GM19397 (cell line): ENCODE results near the gene BCO2.

Experiments used
- ATAC-seq: cut with Tn5 transposase; IDR thresholded peaks from one replicate; pipeline ENCODE4 v1.9.1; 2021; ENCODE audit warnings: mild to moderate bottlenecking, moderate library complexity; ENCODE audit not compliant: unreplicated experiment

Gene BCO2

DNA sequence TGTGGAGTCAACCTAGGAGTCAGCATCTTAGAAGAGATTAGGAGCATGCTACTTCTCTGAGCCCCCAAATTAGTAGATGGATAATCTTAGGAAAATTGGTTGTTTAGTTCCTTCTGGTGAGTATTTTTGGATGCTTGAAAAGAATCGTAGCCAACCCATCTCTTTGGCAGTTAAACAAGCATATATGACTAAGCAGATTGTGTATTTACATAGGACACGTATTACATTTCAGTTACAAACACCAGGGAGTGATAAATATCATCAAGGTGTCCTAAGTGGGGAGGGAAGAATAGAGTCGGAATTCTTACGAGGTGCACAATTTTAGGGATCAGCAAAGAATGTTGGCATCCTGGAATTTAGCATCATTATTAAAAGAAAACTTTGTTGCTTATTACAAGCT is 71.9 kb downstream of the BCO2 start:
- ATAC-seq, result no peak

GRCh38 chr11:112248201-112248600 is 72.9 kb downstream of the BCO2 start:
- no peak for ATAC-seq

GRCh38 chr11:112249871-112250610 is 74.7 kb downstream of the BCO2 start:
- no peak for ATAC-seq

GRCh38 chr11:112253605-112254242 is 78.4 kb downstream of the BCO2 start:
- ATAC-seq, result no peak

GRCh38 chr11:112255067-112255720 is 79.9 kb downstream of the BCO2 start:
- no peak for ATAC-seq

DNA sequence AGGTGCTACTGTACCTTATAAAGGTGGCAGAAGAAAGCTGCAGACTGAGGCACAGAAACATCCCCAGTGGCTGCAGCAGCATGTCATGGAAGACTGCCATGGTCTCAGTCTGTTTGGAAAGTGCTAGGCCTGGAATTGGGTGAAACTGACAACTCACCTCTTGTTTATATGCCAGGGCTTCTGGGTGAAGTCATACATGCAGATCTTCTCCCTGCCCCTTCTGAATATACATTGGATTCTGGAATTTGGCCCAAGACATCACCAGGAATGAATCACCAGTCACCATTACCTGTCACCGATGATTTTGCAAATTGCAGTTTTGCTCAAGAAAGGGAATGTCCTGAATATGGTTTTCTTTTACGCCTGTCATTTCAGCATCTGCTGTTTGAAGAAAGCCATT is 85.2 kb downstream of the BCO2 start, which contains the start of gene PLET1:
Gene PLET1 (minus strand): TSS at position 371 of the 400 bp plus-strand sequence. CDS start 271 bp downstream, at position 100.
- no peak for ATAC-seq

GRCh38 chr11:112265659-112266409 is 90.5 kb downstream of the BCO2 start:
- no peak for ATAC-seq

DNA sequence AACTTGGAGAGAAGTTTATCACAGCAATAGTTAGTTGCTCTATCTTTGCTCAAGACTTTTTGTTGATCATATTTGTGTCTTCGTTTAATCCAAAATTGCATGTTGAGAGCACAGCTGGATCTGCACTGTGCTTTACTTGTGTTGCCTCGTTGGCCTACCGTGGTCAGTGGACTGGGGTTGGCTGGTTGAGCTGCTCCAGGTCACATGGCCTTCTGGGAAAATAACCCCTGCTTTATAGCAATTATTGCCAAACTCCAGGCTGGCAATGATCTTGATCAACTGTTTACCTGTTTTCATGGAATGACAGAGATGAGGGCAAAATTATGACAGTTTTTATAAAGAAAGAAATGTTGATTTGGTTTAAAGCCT is 91.1 kb downstream of the BCO2 start:
- ATAC-seq, result no peak

GRCh38 chr11:112267188-112267591 is 91.9 kb downstream of the BCO2 start:
- no peak for ATAC-seq

DNA sequence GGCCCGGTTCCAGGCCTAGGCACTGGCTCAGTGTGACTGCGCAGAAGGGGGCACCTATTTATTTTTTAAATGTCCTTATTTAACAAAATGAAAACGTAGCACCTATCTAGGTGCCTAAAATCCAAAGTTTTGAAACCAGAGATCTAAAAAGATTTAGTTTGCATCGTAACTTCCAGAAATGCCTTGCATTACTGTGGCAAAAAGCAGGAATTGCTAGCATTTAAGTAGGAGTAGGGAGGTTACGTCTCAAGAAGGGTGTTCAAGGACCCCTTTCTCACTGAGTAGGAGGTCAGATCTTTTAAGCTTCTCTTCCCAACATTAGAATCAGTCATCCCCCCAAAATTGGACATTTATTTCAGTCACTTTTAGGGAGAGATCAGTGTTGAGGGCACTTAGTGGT is 93.1 kb downstream of the BCO2 start:
- no peak for ATAC-seq
